ENCODE data around the gene RAPH1. TPM values are rescaled to one million over a fixed set of nuclear protein-coding genes. Genes with fewer than 3 reads are reported as not detected.

Gene RAPH1
- total and polyA plus RNA-seq, 9 of the 15 experiments (the other 6 are each of a cell fraction or from before 2014, with no cell fraction given), result 0.07 to 0.71 (median 0.27) TPM

DNA sequence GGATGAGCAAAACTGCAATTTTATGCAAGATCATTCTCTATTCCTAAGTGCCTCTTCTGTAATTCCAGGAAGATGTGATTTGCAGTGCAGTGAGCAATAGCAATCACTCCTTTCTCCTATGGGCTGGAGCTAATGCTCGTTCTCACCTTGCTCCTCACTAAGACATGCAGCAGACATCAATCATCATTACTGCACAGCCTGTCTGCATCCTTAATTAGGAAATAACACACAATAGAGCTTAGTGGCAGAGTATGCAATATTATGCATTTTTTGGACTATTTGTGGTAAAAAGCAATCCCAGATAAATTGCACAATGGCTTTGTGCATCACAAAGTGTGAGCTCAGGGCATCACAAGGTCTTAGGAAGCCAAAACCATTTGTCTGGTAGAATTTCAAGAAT is 32.6 kb upstream of the RAPH1 start (continued):
- no peak for TF ChIP-seq MIER1 (IDR thresholded peaks at IDR 0.05; ENCODE audit: low read depth)
- TF ChIP-seq HDAC8 (tag; IDR thresholded peaks at IDR 0.05), result no peak
- TF ChIP-seq ZNF695 (CRISPR knock-in tag; IDR thresholded peaks at IDR 0.05), result no peak
- TF ChIP-seq ZNF140 (CRISPR knock-in tag; IDR thresholded peaks at IDR 0.05), result no peak

DNA sequence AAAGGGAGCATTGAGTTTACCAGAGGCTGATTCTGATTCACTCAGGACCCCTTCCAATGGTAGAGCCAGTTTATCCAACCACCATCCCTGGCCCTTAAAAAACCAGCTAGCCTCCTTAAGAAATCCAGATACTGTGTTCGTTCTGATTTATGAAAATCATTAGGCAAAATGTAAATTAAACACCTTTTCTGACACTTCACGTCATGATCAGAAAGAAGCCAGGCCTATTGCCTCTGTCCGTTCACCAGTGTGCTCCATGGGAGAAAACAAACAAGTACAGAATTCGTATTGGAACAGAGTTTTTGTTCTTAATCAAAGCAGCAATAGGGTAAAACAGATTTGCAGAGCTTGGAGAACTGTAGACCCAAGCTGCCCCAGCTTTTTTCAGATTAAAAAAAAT is 31.1 kb upstream of the RAPH1 start:
- Histone ChIP-seq H3K9ac (ENCODE audit: insufficient read depth in 1 of 2, low read depth in 2 of 2, low read length in 2 of 2) (no peak overlapping the region), H3K27me3 (ENCODE audit: control insufficient read depth in 2 of 2, insufficient read depth in 2 of 2, low read length in 2 of 2) (no peaks in the 10 kb centered on the region; a peak in 1 of 5 replicates), H3K36me3 (ENCODE audit: control insufficient read depth, insufficient read depth, low read length) (no peaks in the 10 kb centered on the region), H3K9me1 (ENCODE audit: control insufficient read depth, insufficient read depth, low read length) (no peaks in the 10 kb centered on the region), H3K4me1 (replicated peaks in 1 of 2; ENCODE audit: control insufficient read depth in 2 of 2, insufficient read depth in 2 of 2, low read length in 2 of 2) (no peaks in the 10 kb centered on the region), H3K4me2 (ENCODE audit: insufficient read depth, low read length) (no peak overlapping the region), H4K20me1 (replicated peaks; ENCODE audit: control insufficient read depth, insufficient read depth, low read length) (no peaks in the 10 kb centered on the region), H3K4me3 (no peak overlapping the region), H3K9me3 (replicated peaks; ENCODE audit: control insufficient read depth, insufficient read depth, low read depth, low read length) (no peaks in the 10 kb centered on the region), H2AFZ (ENCODE audit: low read depth, low read length) (no peak overlapping the region), H3K79me2 (ENCODE audit: control insufficient read depth, insufficient read depth, low read length) (no peaks in the 10 kb centered on the region), H3K27ac (ENCODE audit: extremely low read depth, low read depth, low read length) (no peak overlapping the region)
- CTCF ChIA-PET (ENCODE audit: low intra/inter-chr PET ratio), result no interaction called here
- in situ Hi-C loops (cut with MboI), result no loop called here
- intact Hi-C loops (cut with micrococcal nuclease), result no loop called here
- TF ChIP-seq HNRNPLL (IDR thresholded peaks at IDR 0.05; ENCODE audit: low read depth, low read length, poor library complexity, severe bottlenecking) (no peak), ZNF347 (CRISPR knock-in tag; IDR thresholded peaks at IDR 0.05; ENCODE audit: low read depth) (no peak), CHD4 (IDR thresholded peaks at IDR 0.05; ENCODE audit: insufficient read depth, insufficient replicate concordance, low read depth, low read length, poor library complexity, severe bottlenecking) (no peak), ZZZ3 (IDR thresholded peaks at IDR 0.05) (no peak)
- WGBS (ENCODE audit: insufficient coverage, low coverage, missing lambda C conversion rate), result 0% methylated on average over 4 of the region's 4 CpGs
- no TSS peak for BruUV-seq (replicated peaks)
- FAIRE-seq, result no peak
- POLR2A ChIA-PET, result no interaction called here
- no peak for ATAC-seq
- no peak for DNase-seq (ENCODE audit: extremely low read depth in 1 of 4, low spot score in 3 of 4)

Data from K562 (cell line).